NAMALWA (cell line): Measurements from ENCODE around the gene CTTNBP2NL.

Experiments
- DNase-seq: peaks from one replicate; pipeline ENCODE4 v3.0.0-alpha.2; 2015; ENCODE audit warnings: low spot score

Gene CTTNBP2NL

GRCh38 chr1:112395821-112396652 lies at the start of gene CTTNBP2NL:
Gene CTTNBP2NL, plus strand, starts transcription at chr1:112396214. Its CDS starts 19,952 bp downstream, at chr1:112416166.
- DNase-seq, result peak; percentile 87

- no peak for DNase-seq
Measured at GRCh38 chr1:112346801-112347350, 49.1 kb upstream of the CTTNBP2NL start.

- DNase-seq, result no peak
Measured at GRCh38 chr1:112356765-112357164, 39.2 kb upstream of the CTTNBP2NL start.

- DNase-seq, result no peak
Measured at GRCh38 chr1:112357467-112357866, 38.5 kb upstream of the CTTNBP2NL start.

GRCh38 chr1:112358061-112358770 lies 37.8 kb upstream of the CTTNBP2NL start:
- no peak for DNase-seq

- peak; percentile 63 for DNase-seq
Measured at GRCh38 chr1:112358798-112359408, 37.1 kb upstream of the CTTNBP2NL start.

GRCh38 chr1:112359961-112360767 lies 35.9 kb upstream of the CTTNBP2NL start:
- DNase-seq, result no peak

GRCh38 chr1:112363636-112364035 lies 32.4 kb upstream of the CTTNBP2NL start:
- no peak for DNase-seq

GRCh38 chr1:112368198-112368597 lies 27.8 kb upstream of the CTTNBP2NL start:
- DNase-seq, result no peak

- peak; percentile 87 for DNase-seq
Measured at GRCh38 chr1:112369392-112370285, 26.4 kb upstream of the CTTNBP2NL start.

- no peak for DNase-seq
Measured at GRCh38 chr1:112370996-112371395, 25.0 kb upstream of the CTTNBP2NL start.

- no peak for DNase-seq
Measured at GRCh38 chr1:112371775-112372174, 24.2 kb upstream of the CTTNBP2NL start.

- no peak for DNase-seq
Measured at GRCh38 chr1:112373806-112374205, 22.2 kb upstream of the CTTNBP2NL start.

GRCh38 chr1:112375701-112376100 lies 20.3 kb upstream of the CTTNBP2NL start:
- DNase-seq, result no peak

- DNase-seq, result no peak
Measured at GRCh38 chr1:112380356-112380755, 15.7 kb upstream of the CTTNBP2NL start.

GRCh38 chr1:112381324-112382076 lies 14.5 kb upstream of the CTTNBP2NL start:
- DNase-seq, result no peak

- DNase-seq, result no peak
Measured at GRCh38 chr1:112383759-112384370, 12.1 kb upstream of the CTTNBP2NL start.

GRCh38 chr1:112386024-112386723 lies 9.8 kb upstream of the CTTNBP2NL start:
- DNase-seq, result no peak
